Heart left ventricle (tissue), 13 donors: Measurements from ENCODE around the gene EXOC4.

ENCODE experiments used
- POLR2A ChIP-seq, 2 donors: fragments of 450-650 bp; IDR thresholded peaks; one replicate each; pipeline ENCODE4 v1.6.1; 2017; ENCODE audit warnings: antibody characterized with exemption in 2 of 2, mild to moderate bottlenecking in 2 of 2, moderate library complexity in 2 of 2
- TF ChIP-seq, protein P1 (sequence below), 12 donors: fragments of 200-600 bp; sonication (generic) in 4 of 12; IDR thresholded peaks; one replicate each; pipeline versions ENCODE4 v1.5.0 to v1.8.0; 2018 to 2022; ENCODE audit warnings: antibody characterized with exemption in 12 of 12, mild to moderate bottlenecking in 5 of 12
- donor health status: ischemic (EF 13 %, LVEDD 7.1; RV severe dilation, severe dysfunction).
- donor health status: DM: no; HTN: yes; CAD: no.
- donor health status: DM: no; HTN: no; CAD: no.
- donor health status: ischemic (EF 25% LVEDD 6.9; RV normal size, moderate dysfunction).
- donor health status: ischemic (EF 25% LVEDD 5.7; RV mildly dilated, moderate dysfunction).
- donor health status: ischemic (EF 35%, LVEDD 5.7; RV mildly dilated, moderate dysfunction).
- donor health status: nonischemic (EF 11% LVEDD 7.7; RV severe dilation, severe dysfunction).
- donor health status: DM: yes; HTN: yes; CAD: no.
- donor health status: PGD.
- donor health status: ischemic (EF 29% LVEDD 5.4; RV normal size, mild dysfunction).
- donor health status: nonischemic (EF 23%, LVEDD 6.1; RV moderate dilation, normal function).

- TF ChIP-seq, protein P1, sequence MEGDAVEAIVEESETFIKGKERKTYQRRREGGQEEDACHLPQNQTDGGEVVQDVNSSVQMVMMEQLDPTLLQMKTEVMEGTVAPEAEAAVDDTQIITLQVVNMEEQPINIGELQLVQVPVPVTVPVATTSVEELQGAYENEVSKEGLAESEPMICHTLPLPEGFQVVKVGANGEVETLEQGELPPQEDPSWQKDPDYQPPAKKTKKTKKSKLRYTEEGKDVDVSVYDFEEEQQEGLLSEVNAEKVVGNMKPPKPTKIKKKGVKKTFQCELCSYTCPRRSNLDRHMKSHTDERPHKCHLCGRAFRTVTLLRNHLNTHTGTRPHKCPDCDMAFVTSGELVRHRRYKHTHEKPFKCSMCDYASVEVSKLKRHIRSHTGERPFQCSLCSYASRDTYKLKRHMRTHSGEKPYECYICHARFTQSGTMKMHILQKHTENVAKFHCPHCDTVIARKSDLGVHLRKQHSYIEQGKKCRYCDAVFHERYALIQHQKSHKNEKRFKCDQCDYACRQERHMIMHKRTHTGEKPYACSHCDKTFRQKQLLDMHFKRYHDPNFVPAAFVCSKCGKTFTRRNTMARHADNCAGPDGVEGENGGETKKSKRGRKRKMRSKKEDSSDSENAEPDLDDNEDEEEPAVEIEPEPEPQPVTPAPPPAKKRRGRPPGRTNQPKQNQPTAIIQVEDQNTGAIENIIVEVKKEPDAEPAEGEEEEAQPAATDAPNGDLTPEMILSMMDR (IDR thresholded peaks at IDR 0.05), result no peak
- TF ChIP-seq POLR2A (IDR thresholded peaks at IDR 0.05), result no peak
Observed at GRCh38 chr7:133265821-133266220, 12.9 kb downstream of the EXOC4 start.
